Activated T-cell treated with anti-CD3 and anti-CD28 coated beads, Interleukin-2, amount 50 U/mL, for 72 hours (primary cell): ENCODE measurements around the gene DAAM1. TPM values are rescaled to one million over a fixed set of nuclear protein-coding genes. Genes with fewer than 3 reads are reported as not detected.

Source experiments
- ATAC-seq, 2 donors: fragments of 150-1000 bp; cut with Tn5 transposase; replicated peaks in 1 of 2; 2 replicates each; pipeline ENCODE4 v1.10.0; 2021; ENCODE audit warnings: moderate library complexity in 2 of 2, mild to moderate bottlenecking in 1 of 2
- DNase-seq, 2 donors: peaks; one replicate each; pipeline ENCODE4 v3.0.0; 2021 to 2022; ENCODE audit warnings: mixed read lengths in 1 of 2
- H3K27ac Mint-ChIP-seq: one replicate; pipeline ENCODE4 v1.8.0; 2022; ENCODE audit warnings: mild to moderate bottlenecking, moderate library complexity, mixed read lengths
- H3K27me3 Mint-ChIP-seq: one replicate; pipeline ENCODE4 v1.8.0; 2022; ENCODE audit warnings: low read depth, mixed read lengths
- H3K36me3 Mint-ChIP-seq, 2 donors: one replicate each; pipeline ENCODE4 v1.8.0; 2022; ENCODE audit warnings: mixed read lengths in 2 of 2, mild to moderate bottlenecking in 1 of 2; ENCODE audit not compliant: insufficient read depth in 2 of 2
- H3K4me1 Mint-ChIP-seq: one replicate; pipeline ENCODE4 v1.8.0; 2022; ENCODE audit warnings: low read depth, mixed read lengths
- H3K4me3 Mint-ChIP-seq, 2 donors: one replicate each; pipeline ENCODE4 v1.8.0; 2022; ENCODE audit warnings: mild to moderate bottlenecking in 2 of 2, mixed read lengths in 2 of 2, moderate library complexity in 2 of 2
- H3K9me3 Mint-ChIP-seq, 2 donors: one replicate each; pipeline ENCODE4 v1.8.0; 2022; ENCODE audit warnings: mixed read lengths in 2 of 2
- total RNA-seq, 2 donors: library from RNA; stranded (reverse); gene quantifications; one replicate each; pipeline ENCODE4 v1.2.3, GENCODE V29; 2022

DAAM1 gene
- total RNA-seq, 2 donors from 2014 or later: 7.8 to 14.1 TPM

GRCh38 chr14:59356312-59356711 is 167.8 kb downstream of the DAAM1 start:
- Mint-ChIP-seq H3K27me3 (no peaks in the 10 kb centered on the region), H3K36me3 (no peaks in the 10 kb centered on the region), H3K27ac (no peak overlapping the region), H3K9me3 (no peaks in the 10 kb centered on the region), H3K4me3 (no peak overlapping the region), H3K4me1 (no peaks in the 10 kb centered on the region)
- no peak for DNase-seq
- no peak for ATAC-seq

GRCh38 chr14:59356767-59357166 is 168.3 kb downstream of the DAAM1 start:
- ATAC-seq (no peak), DNase-seq (no peak)
- no peaks in the 10 kb centered on the region for H3K36me3 Mint-ChIP-seq
- H3K4me1 Mint-ChIP-seq: no peaks in the 10 kb centered on the region
- no peak overlapping the region for H3K4me3 Mint-ChIP-seq
- H3K27ac Mint-ChIP-seq: no peak overlapping the region
- no peaks in the 10 kb centered on the region for H3K9me3 Mint-ChIP-seq
- no peaks in the 10 kb centered on the region for H3K27me3 Mint-ChIP-seq

GRCh38 chr14:59358102-59358501 is 169.6 kb downstream of the DAAM1 start:
- Mint-ChIP-seq H3K27me3 (no peaks in the 10 kb centered on the region), H3K4me3 (no peak overlapping the region), H3K36me3 (no peaks in the 10 kb centered on the region), H3K27ac (no peak overlapping the region), H3K4me1 (no peaks in the 10 kb centered on the region), H3K9me3 (no peaks in the 10 kb centered on the region)
- no peak for ATAC-seq
- no peak for DNase-seq

- ATAC-seq (no peak), DNase-seq (no peak)
- Mint-ChIP-seq H3K27me3 (no peaks in the 10 kb centered on the region), H3K4me1 (no peaks in the 10 kb centered on the region), H3K27ac (no peak overlapping the region), H3K4me3 (no peak overlapping the region), H3K36me3 (no peaks in the 10 kb centered on the region), H3K9me3 (no peaks in the 10 kb centered on the region)
These were observed 170.3 kb downstream of the DAAM1 start for GRCh38 chr14:59358784-59359183.

- Mint-ChIP-seq H3K4me3 (no peak overlapping the region), H3K27ac (no peak overlapping the region), H3K27me3 (no peaks in the 10 kb centered on the region), H3K4me1 (no peaks in the 10 kb centered on the region), H3K9me3 (no peaks in the 10 kb centered on the region), H3K36me3 (no peaks in the 10 kb centered on the region)
- ATAC-seq (no peak), DNase-seq (no peak)
These were observed 171.1 kb downstream of the DAAM1 start for GRCh38 chr14:59359431-59360124.

GRCh38 chr14:59360233-59360632 is 171.8 kb downstream of the DAAM1 start:
- Mint-ChIP-seq H3K4me3 (no peak overlapping the region), H3K27me3 (no peaks in the 10 kb centered on the region), H3K4me1 (no peaks in the 10 kb centered on the region), H3K36me3 (no peaks in the 10 kb centered on the region), H3K9me3 (no peaks in the 10 kb centered on the region), H3K27ac (no peak overlapping the region)
- ATAC-seq: no peak
- DNase-seq: no peak

- no peaks in the 10 kb centered on the region for H3K27me3 Mint-ChIP-seq
- no peak overlapping the region for H3K27ac Mint-ChIP-seq
- H3K4me3 Mint-ChIP-seq: no peak overlapping the region
- no peak for DNase-seq
- no peaks in the 10 kb centered on the region for H3K36me3 Mint-ChIP-seq
- H3K4me1 Mint-ChIP-seq: no peaks in the 10 kb centered on the region
- no peaks in the 10 kb centered on the region for H3K9me3 Mint-ChIP-seq
- ATAC-seq: no peak
These were observed 172.7 kb downstream of the DAAM1 start for GRCh38 chr14:59360923-59361794.

- H3K27me3 Mint-ChIP-seq: no peaks in the 10 kb centered on the region
- DNase-seq: no peak
- H3K36me3 Mint-ChIP-seq: no peaks in the 10 kb centered on the region
- H3K9me3 Mint-ChIP-seq: no peaks in the 10 kb centered on the region
- H3K4me3 Mint-ChIP-seq: no peak overlapping the region
- H3K27ac Mint-ChIP-seq: no peak overlapping the region
- no peaks in the 10 kb centered on the region for H3K4me1 Mint-ChIP-seq
- ATAC-seq: no peak
These were observed 174.0 kb downstream of the DAAM1 start for GRCh38 chr14:59362513-59362912.

GRCh38 chr14:59363531-59364226 is 175.2 kb downstream of the DAAM1 start:
- H3K36me3 Mint-ChIP-seq: peaks cover 0 to 3% of the 10 kb centered on the region in 2 donors
- ATAC-seq (no peak), DNase-seq (no peak)
- H3K27me3 Mint-ChIP-seq: no peaks in the 10 kb centered on the region
- no peaks in the 10 kb centered on the region for H3K9me3 Mint-ChIP-seq
- H3K27ac Mint-ChIP-seq: no peak overlapping the region
- H3K4me1 Mint-ChIP-seq: no peaks in the 10 kb centered on the region
- H3K4me3 Mint-ChIP-seq: no peak overlapping the region

- ATAC-seq (no peak), DNase-seq (no peak)
- Mint-ChIP-seq H3K9me3 (no peaks in the 10 kb centered on the region), H3K27me3 (no peaks in the 10 kb centered on the region), H3K4me1 (no peaks in the 10 kb centered on the region), H3K36me3 (peaks cover 0 to 3% of the 10 kb centered on the region in 2 donors), H3K4me3 (no peak overlapping the region), H3K27ac (no peak overlapping the region)
These were observed 181.8 kb downstream of the DAAM1 start for GRCh38 chr14:59370158-59370742.

- H3K27ac Mint-ChIP-seq: no peak overlapping the region
- H3K4me1 Mint-ChIP-seq: no peaks in the 10 kb centered on the region
- H3K9me3 Mint-ChIP-seq: no peaks in the 10 kb centered on the region
- H3K27me3 Mint-ChIP-seq: no peaks in the 10 kb centered on the region
- H3K4me3 Mint-ChIP-seq: no peak overlapping the region
- no peak for DNase-seq
- ATAC-seq: no peak
- H3K36me3 Mint-ChIP-seq: peaks cover 0 to 3% of the 10 kb centered on the region in 2 donors
These were observed 183.3 kb downstream of the DAAM1 start for GRCh38 chr14:59371771-59372170.

GRCh38 chr14:59374048-59374447 is 185.6 kb downstream of the DAAM1 start:
- H3K9me3 Mint-ChIP-seq: no peaks in the 10 kb centered on the region
- no peak for ATAC-seq
- no peak overlapping the region for H3K4me3 Mint-ChIP-seq
- H3K36me3 Mint-ChIP-seq: no peaks in the 10 kb centered on the region
- H3K4me1 Mint-ChIP-seq: no peaks in the 10 kb centered on the region
- no peak for DNase-seq
- H3K27ac Mint-ChIP-seq: no peak overlapping the region
- no peaks in the 10 kb centered on the region for H3K27me3 Mint-ChIP-seq

GRCh38 chr14:59376686-59377085 is 188.2 kb downstream of the DAAM1 start:
- Mint-ChIP-seq H3K36me3 (no peaks in the 10 kb centered on the region), H3K27me3 (no peaks in the 10 kb centered on the region), H3K27ac (no peak overlapping the region), H3K9me3 (no peaks in the 10 kb centered on the region), H3K4me3 (no peak overlapping the region), H3K4me1 (no peaks in the 10 kb centered on the region)
- no peak for DNase-seq
- ATAC-seq: no peak
